CD14-positive monocyte (primary cell): ENCODE results near the gene ALG11. TPM values are rescaled to one million over a fixed set of nuclear protein-coding genes. Genes with fewer than 3 reads are reported as not detected.
"Not testable (repeated sequence)": the region's sequence is repeated elsewhere in the genome, so short reads cannot be mapped to it uniquely, and the experiment has no call there.

Experiments used
- DNase-seq, 3 donors: peaks; one replicate each; pipeline ENCODE4 v3.0.0-alpha.2; 2011 to 2022
- H2AFZ ChIP-seq: 2 replicates; pipeline ENCODE4 v1.6.0; 2012; ENCODE audit warnings: mild to moderate bottlenecking, low read depth, low read length, inconsistent platforms; ENCODE audit not compliant: insufficient read depth, poor library complexity, severe bottlenecking
- H3K27ac ChIP-seq, 2 donors: 1 replicate in 1 of 2; 2 replicates in 1 of 2; pipeline ENCODE4 v1.5.1; 2012 to 2013; ENCODE audit warnings: low read length in 2 of 2, control low read depth in 1 of 2, inconsistent platforms in 1 of 2, low read depth in 1 of 2, mild to moderate bottlenecking in 1 of 2
- H3K27me3 ChIP-seq, 2 donors: one replicate each; pipeline versions ENCODE4 v1.6.0 to v1.6.1; 2011 to 2013; ENCODE audit warnings: low read length in 2 of 2; ENCODE audit not compliant: control insufficient read depth in 2 of 2, insufficient read depth in 2 of 2
- H3K36me3 ChIP-seq, 2 donors: replicated peaks in 1 of 2; 1 replicate in 1 of 2; 2 replicates in 1 of 2; pipeline versions ENCODE4 v1.5.1 to v1.6.1; 2012 to 2013; ENCODE audit warnings: low read length in 2 of 2, control low read depth in 1 of 2, inconsistent platforms in 1 of 2, mild to moderate bottlenecking in 1 of 2; ENCODE audit not compliant: insufficient read depth in 2 of 2, control insufficient read depth in 1 of 2
- H3K4me1 ChIP-seq, 2 donors: 1 replicate in 1 of 2; 2 replicates in 1 of 2; pipeline versions ENCODE4 v1.5.1 to v1.6.1; 2012 to 2013; ENCODE audit warnings: low read length in 2 of 2, control low read depth in 1 of 2, inconsistent platforms in 1 of 2, mild to moderate bottlenecking in 1 of 2, moderate library complexity in 1 of 2; ENCODE audit not compliant: insufficient read depth in 2 of 2, control insufficient read depth in 1 of 2
- H3K4me2 ChIP-seq: replicated peaks from 2 replicates; pipeline ENCODE3; 2012; ENCODE audit warnings: low read length, moderate library complexity, mild to moderate bottlenecking; ENCODE audit not compliant: poor library complexity, severe bottlenecking; ENCODE audit errors: extremely low read depth
- H3K4me3 ChIP-seq, 3 experiments: fragments of 200-600 bp in 1 of 3; sonication (generic) in 1 of 3; replicated peaks in 1 of 3; 1 replicate in 2 of 3; 2 replicates in 1 of 3; pipeline ENCODE4 v1.5.1; 2011 to 2013; ENCODE audit warnings: low read length in 3 of 3, mild to moderate bottlenecking in 3 of 3, control low read depth in 2 of 3, low read depth in 2 of 3, inconsistent platforms in 1 of 3, moderate library complexity in 1 of 3
- H3K79me2 ChIP-seq: 2 replicates; pipeline ENCODE4 v1.6.0; 2012; ENCODE audit warnings: mild to moderate bottlenecking, control low read depth, inconsistent platforms, low read length, moderate library complexity; ENCODE audit not compliant: insufficient read depth
- H3K9ac ChIP-seq: 2 replicates; pipeline ENCODE4 v1.6.0; 2017; ENCODE audit warnings: low read length, mild to moderate bottlenecking; ENCODE audit not compliant: insufficient read depth, poor library complexity, severe bottlenecking
- H3K9me3 ChIP-seq, 2 donors: replicated peaks in 1 of 2; 1 replicate in 1 of 2; 2 replicates in 1 of 2; pipeline versions ENCODE4 v1.5.1 to v1.6.1; 2012 to 2013; ENCODE audit warnings: low read length in 2 of 2, control low read depth in 1 of 2; ENCODE audit not compliant: control insufficient read depth in 1 of 2, insufficient read depth in 1 of 2
- H4K20me1 ChIP-seq: 2 replicates; pipeline ENCODE4 v1.6.0; 2012; ENCODE audit warnings: mild to moderate bottlenecking, low read length, control low read depth, moderate library complexity; ENCODE audit not compliant: insufficient read depth
- H3K27ac Mint-ChIP-seq, 7 donors: one replicate each; pipeline ENCODE4 v1.8.0; 2020; ENCODE audit warnings: mild to moderate bottlenecking in 7 of 7, mixed read lengths in 7 of 7, moderate library complexity in 6 of 7, inconsistent platforms in 2 of 7
- H3K27me3 Mint-ChIP-seq, 3 donors: one replicate each; pipeline ENCODE4 v1.8.0; 2021 to 2022; ENCODE audit warnings: low read depth in 3 of 3, mild to moderate bottlenecking in 3 of 3, mixed read lengths in 3 of 3, moderate library complexity in 3 of 3, inconsistent platforms in 1 of 3
- H3K36me3 Mint-ChIP-seq, 2 donors: one replicate each; pipeline ENCODE4 v1.8.0; 2020; ENCODE audit warnings: mixed read lengths in 2 of 2, inconsistent platforms in 1 of 2, mild to moderate bottlenecking in 1 of 2
- H3K4me1 Mint-ChIP-seq: one replicate; pipeline ENCODE4 v1.8.0; 2020; ENCODE audit warnings: mild to moderate bottlenecking, mixed read lengths
- H3K4me3 Mint-ChIP-seq, 2 donors: one replicate each; pipeline ENCODE4 v1.8.0; 2020; ENCODE audit warnings: mild to moderate bottlenecking in 2 of 2, mixed read lengths in 2 of 2, moderate library complexity in 1 of 2
- H3K9me3 Mint-ChIP-seq, 7 donors: one replicate each; pipeline ENCODE4 v1.8.0; 2020 to 2022; ENCODE audit warnings: mixed read lengths in 7 of 7, mild to moderate bottlenecking in 6 of 7, moderate library complexity in 6 of 7, inconsistent platforms in 2 of 7
- CTCF ChIP-seq: fragments of 200-600 bp; IDR thresholded peaks from one replicate; pipeline ENCODE4 v1.8.0; 2022; ENCODE audit warnings: antibody characterized with exemption, mild to moderate bottlenecking
- WGBS: methylation state at CpG from one replicate; pipeline ENCODE4 v1.1.5; 2013; ENCODE audit warnings: missing lambda C conversion rate; ENCODE audit not compliant: insufficient coverage; 5-methylcytosine and 5-hydroxymethylcytosine counted together
- intact Hi-C, 2 donors: fragments of 100-400 bp; cut with micrococcal nuclease; formaldehyde crosslinking; loops; one replicate each; pipeline versions ENCODE4 v1.15.0 to v1.15.1; 2023
- polyA plus RNA-seq, 3 donors: library from polyadenylated mRNA; depleted of rRNA in 1 of 3; unstranded in 2 of 3; stranded (reverse) in 1 of 3; fragments of 300-500 nt in 2 of 3; fragments of >200 nt in 1 of 3; fragmentation: Illumina TruSeq in 2 of 3; gene quantifications; 1 replicate in 2 of 3; 2 replicates in 1 of 3; pipeline ENCODE4 v1.2.3, GENCODE V29; 2012 to 2021

Gene ALG11
- polyA plus RNA-seq, 3 donors = 3.7 to 16.9 (median 14.2) TPM

- H3K27ac ChIP-seq = no peak overlapping the region
- H3K9me3 Mint-ChIP-seq = peaks cover 0 to 9% (median 2%) of the 10 kb centered on the region in 7 donors
- no peaks in the 10 kb centered on the region for H3K36me3 ChIP-seq
- H2AFZ ChIP-seq = no peak overlapping the region
- no peak overlapping the region for H3K9ac ChIP-seq
- H3K79me2 ChIP-seq = no peaks in the 10 kb centered on the region
- H3K27ac Mint-ChIP-seq = no peak overlapping the region
- no peaks in the 10 kb centered on the region for H3K27me3 ChIP-seq
- DNase-seq = no peak
- H3K4me3 Mint-ChIP-seq = no peak overlapping the region
- 98% methylated on average over 6 of the region's 7 CpGs for WGBS
- H3K9me3 ChIP-seq = no peaks in the 10 kb centered on the region
- H4K20me1 ChIP-seq = no peaks in the 10 kb centered on the region
- H3K4me2 ChIP-seq = no peak overlapping the region
- H3K4me3 ChIP-seq = no peak overlapping the region
- no peaks in the 10 kb centered on the region for H3K36me3 Mint-ChIP-seq
- intact Hi-C loops = no loop called here
- H3K27me3 Mint-ChIP-seq = no peaks in the 10 kb centered on the region
- H3K4me1 ChIP-seq = no peaks in the 10 kb centered on the region
- no peaks in the 10 kb centered on the region for H3K4me1 Mint-ChIP-seq
- no peak for TF ChIP-seq CTCF
Observed at GRCh38 chr13:52051400-52051799, 39.2 kb downstream of the ALG11 start.

- H3K4me3 Mint-ChIP-seq = no peak overlapping the region
- no peaks in the 10 kb centered on the region for H3K79me2 ChIP-seq
Observed at GRCh38 chr13:52053460-52053859, 41.3 kb downstream of the ALG11 start.

GRCh38 chr13:52061064-52061463 lies 48.9 kb downstream of the ALG11 start:
- H3K27me3 ChIP-seq, H2AFZ ChIP-seq, H3K79me2 ChIP-seq, H3K4me2 ChIP-seq, H3K4me1 ChIP-seq, H3K27me3 Mint-ChIP-seq, H3K27ac ChIP-seq, H4K20me1 ChIP-seq, H3K36me3 ChIP-seq, H3K36me3 Mint-ChIP-seq, H3K4me3 Mint-ChIP-seq, DNase-seq, H3K4me1 Mint-ChIP-seq, intact Hi-C loops, H3K4me3 ChIP-seq, H3K9ac ChIP-seq, H3K27ac Mint-ChIP-seq: not testable (repeated sequence)
- peaks cover 8 to 11% of the 10 kb centered on the region in 2 donors for H3K9me3 ChIP-seq
- H3K9me3 Mint-ChIP-seq = peaks cover 9 to 33% (median 29%) of the 10 kb centered on the region in 7 donors
- 100% methylated on average over 3 of the region's 3 CpGs for WGBS

More at GRCh38 chr13:52053460-52053859, 41.3 kb downstream of the ALG11 start:
- Histone ChIP-seq H3K36me3 (no peaks in the 10 kb centered on the region), H3K27me3 (no peaks in the 10 kb centered on the region), H3K4me2 (no peak overlapping the region), H3K4me1 (no peaks in the 10 kb centered on the region), H2AFZ (no peak overlapping the region), H3K9me3 (no peaks in the 10 kb centered on the region), H3K27ac (no peak overlapping the region), H4K20me1 (no peaks in the 10 kb centered on the region), H3K4me3 (no peak overlapping the region), H3K9ac (no peak overlapping the region)
- no peak for TF ChIP-seq CTCF
- 96% methylated on average over 3 of the region's 4 CpGs for WGBS
- intact Hi-C loops = no loop called here
- Mint-ChIP-seq H3K27me3 (peaks cover 0 to 2% (median 0%) of the 10 kb centered on the region in 3 donors), H3K27ac (no peak overlapping the region), H3K36me3 (no peaks in the 10 kb centered on the region), H3K4me1 (no peaks in the 10 kb centered on the region), H3K9me3 (peaks cover 0 to 10% (median 2%) of the 10 kb centered on the region in 7 donors)
- no peak for DNase-seq
